T-helper 1 cell treated with Interleukin-12 subunit alpha and Interleukin-12 subunit beta and Interleukin-4 antibody, amounts not matched to agents 30 ng/mL and 1 ng/mL, for 36 hours (primary cell): ENCODE measurements around the gene PDP2. TPM values are rescaled to one million over a fixed set of nuclear protein-coding genes. Genes with fewer than 3 reads are reported as not detected.

Experiments
- intact Hi-C: fragments of 100-400 bp; cut with micrococcal nuclease; formaldehyde crosslinking; loops from one replicate; pipeline ENCODE4 v1.15.1; 2024
- total RNA-seq: library from RNA; stranded (reverse); gene quantifications from 2 replicates; pipeline ENCODE4 v1.2.3, GENCODE V29; 2022

The PDP2 gene
- total RNA-seq, 1 donor from 2014 or later: 30.8 TPM

DNA sequence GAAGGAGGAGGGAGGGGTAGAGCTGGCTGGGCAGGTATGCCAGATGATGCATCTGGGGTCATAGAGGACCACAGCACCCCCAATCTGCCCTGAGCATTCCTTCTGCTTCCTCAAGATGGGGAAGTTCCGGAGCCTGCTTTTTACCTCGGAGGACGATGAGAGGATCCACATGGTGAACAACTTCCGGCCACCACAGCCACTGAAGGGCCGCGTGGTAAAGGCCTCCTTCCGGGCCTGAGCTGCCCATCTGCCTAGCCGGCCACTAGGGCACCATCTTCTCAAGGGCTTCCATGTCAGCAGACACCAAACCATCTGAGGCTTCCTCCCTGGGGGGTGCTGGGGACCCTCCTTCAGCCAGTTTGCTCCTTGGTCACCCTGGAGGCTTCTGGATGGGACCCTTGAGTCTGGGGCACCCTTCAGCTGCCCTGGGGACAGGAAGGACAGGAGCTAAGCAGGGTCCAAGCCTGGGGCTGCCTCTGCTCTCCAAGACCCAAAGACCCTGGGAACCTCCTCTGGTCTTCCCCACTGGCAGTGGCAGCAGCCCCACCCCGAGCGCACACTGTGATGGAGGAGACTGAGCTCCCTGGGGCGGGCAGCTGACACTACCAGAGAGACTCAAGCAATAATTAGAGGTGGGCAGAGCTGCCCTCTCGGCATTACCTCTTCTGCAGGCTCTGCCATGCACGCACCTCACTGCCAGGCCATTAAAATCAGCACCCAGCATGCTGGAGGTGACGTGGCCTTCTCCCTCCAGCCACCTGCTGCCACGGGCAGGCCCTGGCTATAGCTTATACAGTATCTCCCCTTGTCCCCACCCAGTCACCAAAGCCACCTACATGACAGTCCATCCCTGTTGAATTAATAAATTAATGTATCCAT lies 26.8 kb upstream of the PDP2 start:
- intact Hi-C loops: no loop called here

DNA sequence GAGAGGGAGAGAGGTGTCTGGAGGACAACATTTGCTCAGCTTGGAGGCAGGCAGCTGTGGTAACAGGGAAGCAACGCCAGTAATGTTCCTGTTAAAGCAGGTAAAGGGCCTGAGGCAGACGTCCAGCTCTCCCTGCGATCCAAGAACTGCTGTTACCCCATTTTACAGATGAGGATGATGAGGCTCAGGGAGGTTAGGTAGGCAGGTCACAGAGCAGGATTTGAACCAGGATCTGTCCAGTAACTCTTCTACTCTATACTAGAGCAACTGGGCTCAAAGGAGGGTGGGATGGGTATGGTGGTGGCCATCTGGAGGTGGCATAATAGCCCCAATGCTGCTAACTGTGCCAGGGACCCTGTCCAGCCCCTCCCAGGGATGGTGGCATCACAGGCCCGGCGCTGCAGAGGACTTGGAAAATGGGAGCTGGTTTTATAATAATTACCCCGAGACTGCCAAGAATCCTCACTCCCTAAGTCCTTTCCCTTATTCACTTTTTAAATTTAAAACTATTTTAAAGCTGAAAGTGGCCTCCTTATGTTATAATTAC lies 24.1 kb upstream of the PDP2 start:
- intact Hi-C loops: no loop called here

DNA sequence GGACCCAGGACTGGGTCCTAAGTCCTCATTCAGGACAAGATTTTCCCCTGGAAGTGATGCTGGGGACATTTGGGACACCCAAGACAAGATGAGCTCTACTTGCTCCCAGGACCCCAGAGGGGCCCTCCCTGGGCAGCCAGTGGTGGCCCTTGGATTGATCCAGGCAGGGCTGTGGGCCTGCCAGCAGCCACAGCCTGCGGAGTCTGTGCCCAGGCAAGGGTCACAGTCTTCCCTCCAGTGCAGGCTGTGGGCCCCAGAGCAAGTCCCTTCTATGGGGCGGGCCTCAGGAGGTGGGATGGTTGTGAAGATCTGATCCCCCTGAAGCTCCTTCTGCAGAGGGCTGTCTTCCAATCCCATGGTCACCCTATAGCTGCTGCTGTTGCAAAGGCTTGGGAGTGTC lies 23.5 kb upstream of the PDP2 start:
- intact Hi-C loops: no loop called here

GRCh38 chr16:66857437-66857836 lies 22.9 kb upstream of the PDP2 start:
- intact Hi-C loops: no loop called here

DNA sequence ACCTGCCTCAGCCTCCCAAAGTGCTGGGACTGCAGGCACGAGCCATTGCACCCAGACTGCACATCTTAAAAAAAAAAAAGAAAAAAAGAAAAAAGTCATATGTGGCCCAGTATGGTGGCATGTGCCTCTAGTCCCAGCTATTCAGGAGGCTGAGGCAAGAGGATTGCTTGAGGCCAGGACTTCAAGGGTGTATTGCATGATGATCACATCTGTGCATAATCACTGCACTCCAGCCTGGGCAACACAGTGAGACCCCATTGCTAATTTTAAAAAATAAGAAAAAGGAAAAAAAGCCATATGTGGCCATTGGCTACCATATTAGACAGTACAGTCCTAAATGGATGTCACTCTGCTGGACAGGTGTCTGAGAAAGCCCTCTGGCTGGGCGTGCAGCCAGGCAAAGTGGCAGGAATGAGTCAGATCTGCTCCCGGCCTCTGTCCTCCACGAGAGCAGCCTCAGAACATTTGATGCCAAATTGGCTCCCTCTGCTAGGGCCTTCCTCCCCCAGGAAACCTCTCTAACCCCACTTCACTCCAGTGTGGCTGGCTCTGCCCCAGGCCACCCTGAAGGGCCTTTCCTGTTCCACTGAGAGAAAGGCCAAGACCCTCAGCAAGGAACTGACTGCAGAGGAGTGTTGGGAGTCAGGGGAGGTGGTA lies 21.4 kb upstream of the PDP2 start:
- intact Hi-C loops: no loop called here

DNA sequence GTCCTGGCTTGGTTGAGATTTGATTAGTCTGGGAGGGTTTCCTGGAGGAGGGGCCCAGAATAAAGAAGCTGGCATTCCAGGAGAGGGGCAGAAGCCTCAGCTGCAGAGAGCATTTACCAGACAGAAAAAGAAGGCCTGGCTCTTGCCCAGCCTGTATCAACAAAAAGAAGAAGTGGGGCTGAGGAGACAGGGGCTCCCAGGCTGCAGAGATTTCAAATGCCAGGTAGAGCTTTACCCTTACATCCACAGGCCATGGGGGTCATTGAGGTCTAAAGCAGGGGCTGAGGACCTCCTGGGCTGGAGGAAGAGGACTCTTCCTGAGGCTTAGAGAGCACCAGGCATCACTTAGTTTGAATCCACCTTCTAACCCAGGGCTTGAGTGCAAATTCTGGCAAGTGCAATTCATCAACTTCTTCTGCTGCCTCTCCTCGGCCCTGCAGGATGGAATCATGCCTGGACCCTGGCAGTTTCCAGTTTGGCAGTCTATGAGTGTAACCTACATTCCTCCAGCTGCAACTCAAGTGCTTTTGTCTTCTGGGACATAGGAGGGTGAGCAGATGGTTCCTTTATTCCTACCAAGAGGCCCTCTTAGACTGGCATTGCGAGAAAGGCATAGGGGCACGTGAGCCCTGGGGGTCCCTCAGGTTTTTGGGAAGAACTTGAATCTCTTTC lies 20.8 kb upstream of the PDP2 start:
- intact Hi-C loops: no loop called here

DNA sequence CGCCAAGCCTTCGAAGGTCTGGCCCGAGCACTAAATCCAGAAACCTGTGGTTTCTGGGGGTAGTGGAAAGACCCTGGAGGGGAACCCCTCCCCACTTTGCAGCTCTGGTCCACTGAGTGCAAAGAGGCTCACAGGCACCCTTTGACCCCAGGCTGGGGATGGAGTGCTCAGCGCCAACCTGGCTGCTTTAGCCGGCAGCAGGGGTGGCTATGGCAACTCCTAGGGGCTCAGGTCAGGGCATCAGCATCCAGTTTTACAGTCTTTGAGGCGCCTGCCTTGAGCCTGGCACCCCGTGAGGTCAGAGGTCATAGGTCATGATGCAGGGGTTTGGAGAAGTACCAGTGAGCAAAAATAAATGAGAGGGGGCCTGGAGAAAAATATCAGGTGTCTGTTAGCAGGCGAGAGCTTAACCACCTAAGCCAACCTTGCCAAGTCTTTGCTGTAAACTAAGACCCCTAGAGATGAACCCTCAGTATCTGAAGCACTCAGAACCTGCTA lies 18.2 kb upstream of the PDP2 start:
- intact Hi-C loops: no loop called here

DNA sequence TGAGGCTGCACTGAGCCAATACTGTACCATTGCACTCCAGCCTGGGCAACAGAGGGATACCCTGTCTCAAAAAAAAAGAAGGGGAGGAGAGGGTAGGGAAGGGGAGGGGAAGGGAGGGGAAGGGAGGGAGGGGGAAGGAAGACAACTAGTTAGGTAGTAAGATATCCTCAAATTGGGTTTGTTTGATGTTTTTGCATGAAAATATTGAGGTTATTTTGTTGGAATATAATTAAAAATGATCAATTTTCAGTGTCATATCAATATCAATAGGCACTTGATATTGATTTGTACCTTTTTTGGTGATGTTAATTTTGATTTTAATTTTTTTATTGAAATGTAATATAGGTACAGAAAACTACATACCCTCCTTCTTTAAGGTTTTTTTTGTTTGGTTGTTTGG lies 16.6 kb upstream of the PDP2 start:
- intact Hi-C loops: no loop called here

DNA sequence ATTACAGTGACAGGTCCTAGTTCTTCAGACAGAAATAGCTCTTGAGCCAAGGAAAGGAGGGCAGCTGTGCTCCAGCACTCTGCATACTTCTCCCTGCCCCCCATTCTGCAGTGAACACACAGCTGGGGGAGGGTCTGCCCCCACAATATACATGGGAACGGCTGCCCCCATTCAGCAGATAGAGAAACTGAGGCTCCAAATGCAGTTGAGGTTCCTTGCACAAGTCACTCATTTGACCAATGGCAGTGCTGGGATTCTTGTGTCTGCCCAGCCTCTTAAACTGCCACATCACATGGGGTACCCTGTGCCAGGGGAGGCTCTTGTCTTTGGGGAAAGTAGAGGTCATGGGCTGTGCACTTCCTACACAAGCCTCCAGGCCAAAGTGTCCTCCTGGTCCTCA lies 10.9 kb upstream of the PDP2 start:
- intact Hi-C loops: no loop called here

DNA sequence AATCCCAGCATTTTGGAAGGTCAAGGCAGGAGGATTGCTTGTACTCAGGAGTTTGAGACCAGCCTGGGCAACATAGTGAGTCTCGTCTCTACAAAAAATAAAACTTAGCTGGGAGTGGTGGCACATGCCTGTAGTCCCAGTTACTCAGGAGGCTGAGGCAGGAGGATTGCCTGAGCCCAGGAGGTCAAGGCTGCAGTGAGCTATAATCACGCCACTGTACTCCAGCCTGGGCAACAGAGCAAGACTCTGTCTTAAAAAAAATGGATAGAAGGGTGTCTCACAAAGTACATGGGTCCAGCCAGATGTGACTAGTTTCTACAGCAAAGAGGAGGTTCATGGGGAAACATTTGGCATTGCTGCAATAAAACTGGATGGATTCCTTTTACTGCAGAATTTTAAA lies 9.0 kb upstream of the PDP2 start:
- intact Hi-C loops: loop anchor here (5.0 kb wide), 1 partner anchor 219 kb away; no protein-coding TSS in a partner anchor

DNA sequence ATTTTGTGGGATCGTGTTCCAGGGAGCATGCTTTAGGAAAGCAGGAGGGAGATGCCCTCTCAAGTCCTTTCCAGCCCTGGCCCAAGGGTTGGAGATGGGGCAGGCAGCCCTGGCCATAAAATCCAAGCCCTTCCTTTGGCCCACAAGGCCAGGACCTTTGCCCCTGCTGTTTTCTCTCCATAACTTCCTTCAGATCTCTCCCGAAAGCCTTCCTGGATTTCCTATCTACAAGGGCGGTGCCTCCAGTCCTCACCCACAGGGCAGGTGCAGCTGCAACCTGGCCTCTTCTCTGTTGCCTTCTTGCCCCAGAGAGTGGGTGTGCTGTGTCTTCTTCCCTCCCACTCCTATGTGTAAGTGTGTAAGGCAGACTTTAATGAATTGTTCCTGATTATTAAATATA lies 8.5 kb upstream of the PDP2 start:
- intact Hi-C loops: loop anchor here (2.0 to 5.0 kb wide), 6 partner anchors 121 to 463 kb away; partner anchors contain the start of genes CKLF, CMTM3 and DYNC1LI2

DNA sequence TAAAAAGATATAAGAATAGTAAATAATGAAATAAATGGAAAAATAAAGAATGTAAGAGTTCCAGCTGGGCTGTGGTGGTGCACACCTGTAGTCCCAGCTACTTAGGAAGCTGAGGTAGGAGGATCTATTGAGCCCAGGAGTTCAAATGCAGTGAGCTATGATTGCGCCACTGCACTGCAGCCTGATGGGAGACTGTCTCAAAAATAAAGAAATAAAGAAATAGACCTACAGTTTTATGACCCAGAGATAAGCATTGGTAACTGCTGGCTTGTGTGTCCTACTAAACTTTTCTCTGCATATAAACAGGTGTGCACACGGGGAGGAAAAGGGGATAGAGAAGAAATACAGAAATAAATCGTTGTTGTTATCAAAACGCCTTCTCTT lies 7.8 kb upstream of the PDP2 start:
- intact Hi-C loops: loop anchor here (2.0 to 5.0 kb wide), 6 partner anchors 122 to 464 kb away; partner anchors contain the start of genes CKLF, CMTM3 and DYNC1LI2

DNA sequence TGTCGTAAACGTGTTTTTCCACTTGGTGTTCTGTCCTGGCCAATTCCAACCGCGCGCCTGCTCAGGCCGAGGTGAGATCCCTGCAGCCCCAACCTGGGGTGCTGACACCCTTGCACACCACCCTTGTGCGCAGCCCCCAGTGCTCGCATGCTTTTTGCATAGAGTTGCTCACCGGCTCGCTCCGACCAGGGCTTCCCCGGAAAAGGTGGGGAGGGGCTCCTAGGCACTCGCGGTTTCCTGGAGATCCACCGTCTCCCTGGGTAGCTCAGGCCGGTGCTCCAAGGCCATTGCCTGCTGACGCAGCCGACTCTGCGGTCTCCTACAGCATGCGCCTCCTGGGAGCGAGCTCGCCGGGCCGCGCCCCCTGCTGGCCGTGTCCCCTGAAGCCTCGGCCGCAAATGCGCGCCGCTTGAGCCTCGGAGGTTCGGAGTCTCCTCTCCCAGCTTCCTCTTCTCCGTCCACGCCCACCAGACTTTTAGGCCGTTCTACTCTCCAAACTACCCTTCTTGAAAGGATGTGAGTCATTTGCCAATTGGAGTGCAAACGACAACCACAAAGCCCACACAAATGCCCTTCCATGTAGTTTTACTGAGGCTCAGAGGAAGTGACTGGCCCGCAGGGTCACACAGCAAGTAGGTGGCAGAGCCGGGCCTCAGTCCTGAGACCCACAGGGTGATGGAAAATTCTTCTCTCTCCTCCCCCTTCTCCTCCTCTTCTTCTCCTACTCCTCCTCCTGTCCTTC lies 7.2 kb upstream of the PDP2 start:
- intact Hi-C loops: loop anchor here (1.0 to 5.0 kb wide), 9 partner anchors 8 to 464 kb away; partner anchors contain the start of genes CIAO2B, CKLF, CMTM3 and DYNC1LI2

DNA sequence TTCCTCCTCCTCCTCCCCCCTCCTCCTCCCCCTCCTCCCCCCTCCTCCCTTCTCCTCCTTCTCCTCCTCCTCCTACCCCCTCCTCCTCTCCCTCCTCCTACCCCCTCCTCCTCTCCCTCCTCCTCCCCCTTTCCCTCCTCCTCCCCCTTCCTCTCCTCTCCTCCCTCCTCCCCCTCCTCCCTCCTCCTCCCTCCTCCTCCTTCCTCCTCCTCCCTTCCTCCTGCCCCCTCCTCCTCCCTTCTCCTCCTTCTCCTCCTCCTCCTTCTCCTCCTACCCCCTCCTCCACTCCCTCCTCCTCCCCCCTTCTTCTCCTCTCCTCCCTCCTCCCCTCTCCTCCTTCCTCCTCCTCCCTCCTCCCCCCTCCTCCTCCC lies 6.6 kb upstream of the PDP2 start:
- intact Hi-C loops: loop anchor here (1.0 to 5.0 kb wide), 9 partner anchors 8 to 465 kb away; partner anchors contain the start of genes CIAO2B, CKLF, CMTM3 and DYNC1LI2

DNA sequence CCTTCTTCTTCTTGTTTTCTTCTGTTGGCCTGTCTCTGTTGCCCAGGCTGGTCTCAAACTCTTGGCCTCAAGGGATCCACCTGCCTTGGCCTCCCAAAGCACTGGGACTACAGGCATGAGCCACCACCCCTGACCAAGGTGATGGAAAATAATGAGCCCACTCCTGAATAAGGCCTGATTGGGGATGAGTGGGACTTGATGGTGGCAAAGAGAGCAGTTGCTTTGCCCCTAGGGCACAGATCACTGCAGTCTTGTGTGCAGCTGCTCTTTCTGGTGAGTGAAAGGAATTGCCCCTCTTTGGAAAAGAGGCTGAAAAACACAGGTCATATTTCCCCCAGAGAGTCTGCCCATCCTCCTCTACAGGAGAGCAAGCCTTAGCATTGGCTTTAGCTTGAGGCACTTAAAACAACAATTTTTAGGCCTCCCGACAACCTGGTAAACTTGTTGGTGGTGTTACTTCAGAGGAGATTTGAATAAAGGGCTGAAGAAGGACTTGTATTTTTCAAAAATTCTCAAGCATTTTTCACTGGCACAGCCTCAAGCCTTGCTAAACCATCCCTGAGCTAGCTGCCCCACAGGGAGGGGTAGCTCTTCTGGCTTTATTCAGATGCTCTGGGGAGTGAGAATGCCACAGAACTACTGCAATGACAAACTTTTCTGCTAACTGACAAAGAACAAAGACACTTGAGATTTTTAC lies 6.1 kb upstream of the PDP2 start:
- intact Hi-C loops: loop anchor here (5.0 kb wide), 1 partner anchor 222 kb away; no protein-coding TSS in a partner anchor

DNA sequence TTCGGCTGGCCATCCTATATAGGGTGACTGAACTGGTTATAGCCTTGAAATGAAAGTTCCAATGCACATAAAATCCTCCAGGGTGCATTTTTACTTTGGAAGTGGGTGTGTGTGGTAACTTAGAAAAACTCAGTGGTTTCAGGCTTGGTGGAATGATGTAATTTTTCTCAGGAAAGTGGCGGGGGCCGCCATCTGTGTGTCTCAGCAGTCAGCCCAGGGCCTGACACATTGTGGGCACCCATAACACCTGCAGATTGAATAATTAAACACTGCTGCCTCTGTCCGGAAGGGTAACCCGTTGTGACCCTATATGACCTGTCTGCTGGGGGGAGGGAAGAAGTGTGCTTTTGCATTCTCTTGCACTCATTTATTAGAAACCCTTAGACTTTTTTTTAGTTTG lies 2.2 kb upstream of the PDP2 start:
- intact Hi-C loops: loop anchor here (5.0 kb wide), 1 partner anchor 286 kb away; no protein-coding TSS in a partner anchor

GRCh38 chr16:66881014-66881417 lies 701 bp downstream of the PDP2 start:
- intact Hi-C loops: loop anchor here (1.0 to 5.0 kb wide), 5 partner anchors 8 to 366 kb away; partner anchors contain the start of genes CES2, CIAO2B, FHOD1 and MATCAP1

GRCh38 chr16:66881560-66881959 lies 1.2 kb downstream of the PDP2 start:
- intact Hi-C loops: loop anchor here (1.0 to 5.0 kb wide), 5 partner anchors 8 to 366 kb away; partner anchors contain the start of genes CES2, CIAO2B, FHOD1 and MATCAP1

DNA sequence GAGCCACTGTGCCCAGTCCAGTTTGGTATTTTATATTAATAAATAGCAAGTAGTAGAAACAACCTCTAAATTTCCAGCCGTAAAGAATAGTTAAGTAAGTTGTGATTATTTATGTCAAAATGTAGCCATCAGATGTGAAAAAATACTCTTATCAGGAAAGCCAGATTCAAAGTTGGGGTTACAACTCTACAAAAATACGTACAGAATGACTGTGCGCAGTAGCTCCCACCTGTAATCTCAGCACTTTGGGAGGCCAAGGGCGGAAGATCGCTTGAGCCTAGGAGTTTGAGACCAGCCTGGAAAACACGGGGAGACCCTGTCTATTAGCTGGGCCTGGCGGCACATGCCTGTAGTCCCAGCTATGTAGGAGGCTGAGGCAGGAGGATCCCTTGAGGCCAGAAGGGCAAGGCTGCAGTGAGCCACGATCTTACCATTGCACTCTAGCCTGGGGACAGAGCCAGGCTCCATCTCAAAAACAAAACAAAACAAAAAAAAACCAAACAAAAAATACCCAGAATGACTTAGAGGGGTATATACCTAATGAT lies 1.7 kb downstream of the PDP2 start:
- intact Hi-C loops: loop anchor here (1.0 to 5.0 kb wide), 5 partner anchors 9 to 365 kb away; partner anchors contain the start of genes CES2, CIAO2B, FHOD1 and MATCAP1
